ENCODE results near the gene ZIC4. TPM values are rescaled to one million over a fixed set of nuclear protein-coding genes. Genes with fewer than 3 reads are reported as not detected.

Gene ZIC4
- polyA plus RNA-seq, 3 donors, result 0.06 TPM; not detected in 2

DNA sequence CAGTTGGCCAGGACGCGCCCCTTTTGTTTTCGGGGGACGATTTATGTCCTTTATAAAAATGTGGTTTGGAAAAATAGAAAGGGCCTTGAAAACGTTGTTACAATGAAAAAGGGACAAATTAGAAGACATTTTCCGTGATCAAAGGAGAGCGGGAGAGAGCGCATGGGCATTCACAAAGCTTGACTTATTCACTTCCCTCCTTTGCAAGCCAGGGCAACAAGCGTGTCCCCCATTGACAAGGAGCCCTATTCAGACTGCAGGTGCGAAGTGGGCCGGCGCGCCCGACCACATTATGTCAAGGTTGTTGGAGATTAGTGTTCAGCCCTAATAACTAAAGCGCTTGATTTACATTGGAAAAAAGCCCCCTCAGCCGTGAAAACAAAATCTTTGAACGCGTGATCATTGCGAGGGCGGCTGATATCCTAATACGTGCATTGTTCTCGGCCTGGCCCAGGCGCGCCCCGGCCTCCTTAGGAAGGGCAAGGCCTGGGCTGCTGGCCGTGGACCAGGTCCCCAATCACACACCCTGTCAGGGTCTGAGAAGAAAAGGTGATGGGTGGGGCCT, 25.9 kb downstream of the ZIC4 start:
- DNase-seq (ENCODE audit: extremely low read depth in 1 of 11, low read depth in 9 of 11, low spot score in 4 of 11), result no peak

DNA sequence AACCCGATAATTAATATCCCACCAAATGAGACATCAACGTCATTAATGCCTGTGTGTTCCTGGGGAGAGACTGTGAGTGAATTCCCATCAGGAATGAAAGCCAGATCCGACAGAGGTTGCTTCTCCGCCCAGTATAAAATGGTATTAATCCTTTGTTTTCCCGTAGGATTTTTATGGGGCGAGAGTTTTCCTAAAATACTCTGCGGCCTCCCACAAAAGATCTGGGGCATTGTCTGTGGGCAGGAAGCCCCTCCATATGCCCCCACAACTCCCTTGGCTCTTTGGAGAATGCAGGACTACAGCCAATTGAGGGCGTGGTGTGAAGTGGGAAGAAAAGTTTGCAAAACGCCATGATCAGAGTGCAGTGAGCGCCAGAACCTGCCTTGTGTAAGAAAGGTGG, 26.7 kb downstream of the ZIC4 start:
- DNase-seq (ENCODE audit: extremely low read depth in 1 of 11, low read depth in 9 of 11, low spot score in 4 of 11), result no peak

DNA sequence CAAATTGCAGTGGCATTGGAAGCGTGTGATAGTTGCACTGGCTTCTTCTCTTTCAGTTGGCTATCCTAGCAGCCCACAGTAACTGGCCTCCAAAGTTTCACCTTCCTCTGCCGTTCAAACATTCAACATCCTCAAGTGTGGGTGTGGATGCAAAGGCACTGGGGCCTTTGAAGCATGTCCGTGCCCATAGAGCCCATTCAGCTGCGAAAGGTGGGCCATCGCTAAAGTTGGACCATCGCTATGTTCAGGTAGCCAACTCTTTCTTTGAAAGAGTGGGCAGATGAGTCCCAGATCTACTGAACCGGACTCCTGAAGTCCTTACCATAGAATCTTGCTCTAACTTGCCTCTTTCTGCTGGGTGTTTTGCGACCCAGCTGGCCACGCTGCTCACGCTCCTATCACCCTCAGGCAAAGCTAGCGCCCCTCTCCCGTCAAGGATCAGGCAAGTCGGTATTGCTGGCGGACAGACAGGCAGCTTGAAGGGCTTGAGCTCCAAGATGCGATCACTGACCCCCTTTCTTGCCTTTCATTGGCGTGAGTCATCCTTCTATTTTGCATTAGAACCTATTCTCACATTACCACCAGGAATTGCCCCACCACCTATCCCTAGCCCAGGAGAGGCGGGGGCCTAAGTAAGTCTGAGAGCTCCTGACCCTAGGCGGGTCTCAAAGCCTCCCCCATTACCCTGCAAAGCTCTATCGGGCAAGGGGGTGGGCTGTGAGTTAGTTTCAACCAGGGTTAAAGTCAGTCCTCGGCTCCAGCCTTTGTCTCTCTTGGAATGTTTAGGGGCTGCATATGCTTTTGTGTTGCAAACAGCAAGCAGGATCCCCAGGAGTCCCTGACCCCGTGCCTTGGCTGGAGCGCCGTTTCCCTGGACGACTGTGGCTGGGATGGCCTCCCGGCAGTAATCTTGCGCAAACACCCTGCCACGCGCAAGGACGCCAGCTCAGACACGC, 28.7 kb downstream of the ZIC4 start:
- DNase-seq (ENCODE audit: extremely low read depth in 1 of 11, low read depth in 9 of 11, low spot score in 4 of 11), result no peak

DNA sequence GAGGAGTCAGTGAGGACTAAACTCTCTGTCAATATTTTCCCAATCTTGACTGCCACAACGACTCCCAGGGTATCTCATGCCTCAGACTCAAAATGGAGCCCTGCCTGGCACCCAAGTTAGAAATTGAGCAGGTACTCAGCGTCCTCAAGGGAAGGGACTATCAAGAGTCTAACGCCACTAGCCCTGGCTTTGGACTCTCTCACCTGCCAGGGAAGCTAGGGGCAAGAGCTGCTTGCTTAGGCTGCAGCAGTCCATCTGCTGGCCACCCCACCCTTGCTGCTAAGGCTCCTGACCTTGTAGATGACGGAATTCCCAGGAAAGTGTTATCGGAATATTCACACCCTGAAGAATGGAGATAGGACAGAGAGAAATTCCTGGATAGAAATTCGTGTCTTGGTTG, 33.0 kb downstream of the ZIC4 start:
- no peak for DNase-seq (ENCODE audit: extremely low read depth in 1 of 11, low read depth in 9 of 11, low spot score in 4 of 11)

DNA sequence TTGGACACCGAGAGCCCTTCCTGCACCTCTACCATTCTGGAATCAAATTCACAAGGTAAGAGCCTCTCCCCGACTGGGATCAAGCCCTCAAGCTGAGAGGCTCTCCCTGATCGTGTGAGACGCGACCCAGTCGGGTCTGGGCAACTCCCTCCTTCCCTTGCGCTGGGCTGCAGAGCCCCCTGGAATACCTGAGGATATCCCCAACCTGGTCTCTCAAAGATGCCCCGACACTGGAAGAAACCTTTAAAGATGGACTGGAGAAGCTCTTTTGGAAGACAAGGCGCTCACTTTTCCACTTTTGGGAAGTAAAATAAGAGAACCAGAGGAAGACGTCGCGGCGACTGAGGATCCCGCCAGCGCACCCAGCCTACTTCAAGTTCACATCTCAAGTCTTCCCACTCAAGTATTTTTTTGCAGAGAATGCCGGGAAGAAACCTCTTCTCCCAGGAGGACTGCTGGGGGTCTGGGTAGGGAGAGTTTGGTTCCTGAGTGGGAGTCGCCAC, 33.8 kb downstream of the ZIC4 start:
- DNase-seq (ENCODE audit: extremely low read depth in 1 of 11, low read depth in 9 of 11, low spot score in 4 of 11), result no peak

DNA sequence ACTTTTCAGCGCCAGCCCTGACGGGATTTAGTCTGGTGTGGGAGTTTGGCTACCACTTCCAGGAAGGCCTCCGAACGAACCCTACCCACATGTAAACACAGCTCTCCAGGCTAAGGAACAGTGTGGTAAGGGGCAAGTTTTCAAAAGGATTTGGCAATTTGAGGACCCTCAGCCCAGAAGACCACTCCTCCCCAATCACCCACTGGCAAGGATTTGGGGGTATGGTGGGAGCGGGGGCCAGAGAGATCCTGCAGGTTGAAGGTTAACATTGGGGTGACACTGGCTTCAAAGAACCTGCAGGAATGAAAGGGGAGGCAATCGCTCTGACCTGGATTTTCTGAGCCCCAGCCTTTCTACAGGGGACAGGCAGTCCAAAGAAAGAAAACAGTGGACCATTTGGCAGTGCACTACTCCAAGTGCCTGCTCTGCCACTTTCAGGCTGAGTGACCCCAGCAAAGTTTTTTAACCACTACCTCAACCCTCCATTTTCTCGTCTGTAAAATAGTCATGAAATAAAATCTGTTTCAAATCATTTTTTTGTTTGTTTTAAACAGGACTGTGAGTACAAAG, 34.5 kb downstream of the ZIC4 start:
- DNase-seq (ENCODE audit: extremely low read depth in 1 of 11, low read depth in 9 of 11, low spot score in 4 of 11), result no peak

DNA sequence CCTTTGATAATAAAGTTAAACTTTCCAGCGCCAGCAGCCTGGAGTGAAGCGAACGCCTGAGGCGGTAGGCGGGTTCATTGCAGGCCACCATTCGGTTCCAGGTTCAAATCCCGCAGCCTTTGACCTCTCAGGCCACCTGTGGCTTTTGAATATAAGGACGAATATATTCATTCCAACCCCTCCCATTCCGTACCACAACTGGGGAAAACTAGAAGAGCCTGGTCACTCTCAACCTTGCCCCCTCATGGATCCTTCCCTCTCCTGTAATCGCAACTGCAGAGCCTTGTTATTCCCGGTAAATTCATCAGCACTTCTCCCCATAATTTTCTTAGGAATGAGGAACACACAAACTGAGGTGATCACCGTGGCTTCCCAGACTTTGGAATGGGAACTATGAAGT, 35.2 kb downstream of the ZIC4 start:
- no peak for DNase-seq (ENCODE audit: extremely low read depth in 1 of 11, low read depth in 9 of 11, low spot score in 4 of 11)

DNA sequence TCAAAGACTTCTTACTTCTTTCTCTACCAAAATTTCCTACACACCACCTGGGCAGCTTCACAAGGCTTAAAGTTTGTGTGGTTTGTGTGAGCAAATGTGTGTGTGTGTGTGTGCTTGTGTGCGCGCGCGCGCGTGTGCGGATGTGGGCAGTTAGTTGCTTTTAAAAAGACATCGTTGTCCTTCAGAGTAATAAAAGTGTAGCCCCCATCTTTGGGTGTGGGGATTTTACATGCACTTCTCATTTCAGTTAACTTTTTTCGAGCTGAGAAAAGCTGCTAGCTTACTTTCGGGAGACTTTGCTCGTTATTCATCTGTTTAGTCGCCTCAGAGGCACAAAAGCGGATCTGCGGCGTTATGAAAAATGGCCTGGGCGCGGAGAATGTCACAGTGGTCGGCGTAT, 36.0 kb downstream of the ZIC4 start:
- DNase-seq (ENCODE audit: extremely low read depth in 1 of 11, low read depth in 9 of 11, low spot score in 4 of 11), result no peak

DNA sequence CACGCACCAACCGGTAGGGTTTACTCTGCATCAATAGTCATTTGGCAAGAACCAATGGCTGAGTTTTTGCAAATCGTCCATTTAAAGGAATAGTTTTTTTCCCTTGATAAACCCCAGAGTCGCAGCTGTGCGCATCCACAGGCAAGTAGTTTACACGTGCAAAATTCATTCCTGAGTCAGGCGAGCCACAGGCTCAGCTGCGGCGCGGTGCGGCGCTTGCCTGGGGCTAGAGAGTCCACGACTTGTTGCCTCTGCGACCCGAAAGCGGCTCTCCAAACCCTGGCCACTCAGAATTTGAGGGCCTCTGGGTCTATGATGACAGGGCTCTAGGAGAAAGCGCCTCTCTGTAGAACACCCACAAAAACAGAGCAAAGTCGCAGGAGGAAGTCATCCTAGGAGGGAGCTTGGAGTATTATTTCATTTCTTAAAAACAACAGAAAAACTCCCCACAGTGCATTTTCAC, 36.7 kb downstream of the ZIC4 start:
- DNase-seq (ENCODE audit: extremely low read depth in 1 of 11, low read depth in 9 of 11, low spot score in 4 of 11), result no peak

DNA sequence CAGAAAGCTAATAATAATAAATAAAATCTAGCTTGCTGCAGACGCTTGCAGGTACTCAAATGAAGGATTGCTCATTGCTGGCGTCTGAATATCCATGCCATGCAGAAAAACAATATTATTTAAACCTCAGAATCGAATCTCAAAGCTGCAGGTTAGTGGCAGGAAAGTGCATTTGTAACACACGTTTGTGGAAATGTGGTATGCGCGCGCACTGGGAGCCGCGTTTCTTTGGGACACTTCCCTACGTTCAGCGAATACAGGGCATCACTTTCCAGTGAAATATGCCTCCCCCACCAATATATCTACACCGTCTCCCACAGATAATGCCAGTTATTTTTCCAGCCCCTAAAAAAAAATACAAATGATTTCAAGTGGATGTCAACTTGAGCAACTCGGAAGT, 37.1 kb downstream of the ZIC4 start:
- no peak for DNase-seq (ENCODE audit: extremely low read depth in 1 of 11, low read depth in 9 of 11, low spot score in 4 of 11)

DNA sequence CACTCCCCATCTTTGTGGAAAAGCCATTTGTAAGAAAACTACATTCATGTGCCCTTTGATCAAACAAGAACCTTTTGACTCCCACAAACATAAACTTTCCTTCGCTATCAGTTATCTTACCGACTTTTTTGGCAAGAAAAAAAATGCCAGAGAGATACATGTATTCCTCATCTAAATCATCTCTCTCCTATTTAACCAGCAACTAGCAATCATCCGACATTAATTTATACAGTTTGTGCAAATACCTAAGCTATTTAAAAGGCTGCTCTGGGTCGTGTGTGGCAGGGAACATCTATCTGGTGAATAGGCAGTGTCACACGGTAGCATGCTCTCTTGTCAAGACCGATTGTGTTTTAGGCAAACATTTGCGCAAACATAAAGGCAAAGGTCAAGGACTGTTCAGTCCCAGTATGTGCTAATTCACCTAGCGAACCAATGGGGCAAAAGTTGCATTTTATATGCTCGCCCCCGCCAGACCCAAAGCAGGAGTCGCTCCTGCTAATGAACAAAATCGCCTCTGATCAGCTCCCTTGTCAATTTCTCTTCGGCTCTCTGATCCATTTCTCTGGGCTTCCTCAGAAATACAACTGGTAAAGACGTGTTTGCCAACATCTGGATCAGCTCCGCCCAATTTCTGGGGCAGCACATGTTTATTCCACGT, 37.7 kb downstream of the ZIC4 start:
- no peak for DNase-seq (ENCODE audit: extremely low read depth in 1 of 11, low read depth in 9 of 11, low spot score in 4 of 11)

DNA sequence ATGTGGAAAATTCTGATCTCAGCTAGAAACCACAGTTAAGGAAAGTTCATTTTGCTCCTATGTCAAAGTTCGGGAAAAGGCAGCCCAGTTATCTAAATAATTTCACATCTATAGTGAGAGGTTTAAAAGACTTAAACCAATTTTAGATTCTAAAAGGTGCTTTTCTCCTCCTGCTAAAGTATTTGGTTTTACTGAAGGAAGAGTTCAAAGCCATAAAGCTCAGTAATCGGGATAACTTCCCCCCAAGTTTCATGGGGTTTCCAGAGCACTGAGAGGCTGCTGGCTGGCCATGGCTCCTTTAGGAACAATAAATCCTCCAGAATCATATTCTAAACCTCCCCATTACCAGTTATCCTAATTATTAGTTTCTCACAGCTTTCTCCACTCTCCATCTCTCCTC, 38.2 kb downstream of the ZIC4 start:
- DNase-seq (ENCODE audit: extremely low read depth in 1 of 11, low read depth in 9 of 11, low spot score in 4 of 11), result no peak

DNA sequence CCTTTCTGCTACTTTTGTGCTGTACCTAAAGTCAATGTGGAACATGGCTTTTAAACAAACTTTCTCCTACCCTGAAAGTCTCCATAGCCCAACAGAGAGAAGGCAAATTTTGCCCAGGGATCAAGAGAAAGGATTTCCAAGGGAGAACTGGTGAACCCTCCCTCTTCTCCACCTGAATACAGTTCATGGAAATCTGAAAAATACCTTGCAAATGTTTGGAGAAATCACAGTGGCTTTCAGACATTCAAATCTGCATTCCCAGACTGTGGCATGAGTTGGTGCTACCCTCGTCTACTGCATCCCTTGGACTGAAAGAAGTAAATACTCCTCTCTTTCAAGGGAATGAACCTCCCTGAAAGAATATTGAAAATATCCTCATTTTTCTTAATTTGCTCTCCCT, 38.7 kb downstream of the ZIC4 start:
- no peak for DNase-seq (ENCODE audit: extremely low read depth in 1 of 11, low read depth in 9 of 11, low spot score in 4 of 11)

DNA sequence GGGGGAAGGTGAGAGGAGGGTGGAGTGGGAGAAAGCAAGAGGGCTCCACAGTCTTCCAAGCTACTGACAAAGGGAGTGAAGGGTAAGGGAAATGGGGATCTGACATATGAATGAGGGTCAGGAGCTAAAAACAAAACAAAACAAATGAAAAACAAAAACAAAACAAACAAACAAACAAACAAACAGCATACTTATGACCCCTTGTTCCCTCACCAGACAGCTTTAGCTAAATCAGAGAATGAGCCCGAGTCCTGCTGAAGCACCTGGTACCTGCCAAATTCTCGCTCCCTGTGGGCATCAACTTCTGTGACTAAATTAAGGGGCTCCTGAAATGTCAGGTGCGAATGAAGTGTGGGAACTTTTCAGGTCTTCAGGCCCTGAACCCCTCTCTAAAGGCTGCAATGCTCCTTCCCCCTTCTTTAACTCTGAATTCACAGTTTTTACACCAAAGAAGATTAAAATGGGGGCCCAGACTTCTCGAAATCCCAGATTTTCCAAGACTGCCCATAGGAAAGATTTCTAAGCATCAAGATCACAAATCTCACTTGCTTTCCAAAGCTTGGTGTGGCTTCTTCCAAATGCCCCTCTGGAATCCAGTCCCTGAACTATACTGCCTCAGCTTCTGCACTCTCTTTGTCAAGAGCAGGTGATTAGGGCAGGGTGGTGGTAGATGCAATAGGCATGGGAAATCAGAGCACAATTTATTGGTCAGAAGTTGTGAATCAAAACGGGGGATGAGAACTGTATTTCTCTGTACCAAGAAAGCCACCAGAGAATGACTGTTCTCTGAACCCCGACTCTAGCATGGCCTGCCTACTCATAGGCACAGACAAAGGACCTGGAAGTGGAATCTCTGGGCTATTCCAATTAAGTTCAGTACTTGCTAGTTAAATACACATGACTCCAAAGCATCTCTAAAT, 40.9 kb downstream of the ZIC4 start:
- DNase-seq (ENCODE audit: extremely low read depth in 1 of 11, low read depth in 9 of 11, low spot score in 4 of 11), result no peak

DNA sequence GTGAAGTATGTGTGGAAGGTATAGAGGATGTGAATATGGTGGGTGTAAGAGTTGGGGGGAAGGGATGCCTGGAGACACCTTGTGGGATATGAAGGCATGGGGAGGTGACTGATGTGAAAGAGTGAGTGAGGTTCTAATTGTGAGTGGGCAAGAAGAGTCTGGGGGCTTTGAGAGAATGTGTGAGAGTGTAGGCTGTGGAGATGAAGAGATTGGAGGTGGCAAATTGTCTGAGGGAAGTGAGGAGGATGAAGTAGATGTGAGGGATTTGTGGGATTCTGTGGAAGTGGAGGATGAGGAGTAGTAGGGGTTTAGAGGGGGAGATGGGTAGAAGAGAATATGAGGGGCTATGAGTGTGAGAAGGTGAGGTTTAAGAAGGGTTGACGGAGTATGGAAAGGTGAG, 41.6 kb downstream of the ZIC4 start:
- no peak for DNase-seq (ENCODE audit: extremely low read depth in 1 of 11, low read depth in 9 of 11, low spot score in 4 of 11)

DNA sequence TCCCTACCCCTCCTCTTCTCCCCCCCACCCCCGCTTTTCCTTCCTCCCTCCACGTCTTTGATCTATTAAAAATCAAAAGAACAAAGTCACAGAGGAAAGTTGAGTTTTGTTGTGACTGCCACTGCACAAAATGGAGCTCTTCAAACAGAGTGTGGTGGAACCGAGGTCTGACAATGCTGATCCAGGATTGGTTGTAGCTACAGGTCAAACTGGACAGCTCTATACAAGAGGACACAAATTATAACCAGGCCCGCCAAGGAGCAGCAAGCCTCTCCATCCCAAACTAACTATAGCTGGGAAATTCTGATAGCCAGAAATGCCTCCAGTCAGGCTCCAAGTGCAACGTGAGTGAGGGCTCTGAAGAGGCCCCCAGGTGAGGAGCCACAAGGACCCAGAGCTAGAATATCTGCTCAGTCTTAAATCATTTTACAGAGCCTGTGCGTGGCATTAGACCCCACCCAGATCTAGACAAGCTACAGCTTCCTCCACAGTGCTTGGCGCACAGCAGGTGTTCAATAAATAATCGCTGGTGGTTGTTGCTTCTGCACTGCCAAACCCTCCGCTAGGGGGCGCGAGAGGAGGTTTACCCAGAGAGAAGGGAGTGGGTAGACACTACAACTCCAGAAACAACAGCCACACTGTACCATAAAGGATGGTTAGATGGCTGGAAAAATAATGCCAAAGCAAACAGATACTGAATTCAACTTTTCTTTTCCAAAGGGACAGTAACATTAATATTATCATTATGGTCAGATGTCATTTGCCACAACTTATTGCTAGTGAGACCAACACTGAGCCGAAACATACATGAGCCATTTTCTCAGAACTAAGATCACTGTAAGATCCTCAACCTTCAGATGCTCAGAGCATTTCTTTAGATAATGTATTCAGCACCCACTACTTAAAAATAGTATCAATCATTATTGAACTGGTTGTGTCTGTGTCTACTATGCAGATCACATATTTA, 44.6 kb downstream of the ZIC4 start:
- DNase-seq (ENCODE audit: extremely low read depth in 1 of 11, low read depth in 9 of 11, low spot score in 4 of 11), result no peak

DNA sequence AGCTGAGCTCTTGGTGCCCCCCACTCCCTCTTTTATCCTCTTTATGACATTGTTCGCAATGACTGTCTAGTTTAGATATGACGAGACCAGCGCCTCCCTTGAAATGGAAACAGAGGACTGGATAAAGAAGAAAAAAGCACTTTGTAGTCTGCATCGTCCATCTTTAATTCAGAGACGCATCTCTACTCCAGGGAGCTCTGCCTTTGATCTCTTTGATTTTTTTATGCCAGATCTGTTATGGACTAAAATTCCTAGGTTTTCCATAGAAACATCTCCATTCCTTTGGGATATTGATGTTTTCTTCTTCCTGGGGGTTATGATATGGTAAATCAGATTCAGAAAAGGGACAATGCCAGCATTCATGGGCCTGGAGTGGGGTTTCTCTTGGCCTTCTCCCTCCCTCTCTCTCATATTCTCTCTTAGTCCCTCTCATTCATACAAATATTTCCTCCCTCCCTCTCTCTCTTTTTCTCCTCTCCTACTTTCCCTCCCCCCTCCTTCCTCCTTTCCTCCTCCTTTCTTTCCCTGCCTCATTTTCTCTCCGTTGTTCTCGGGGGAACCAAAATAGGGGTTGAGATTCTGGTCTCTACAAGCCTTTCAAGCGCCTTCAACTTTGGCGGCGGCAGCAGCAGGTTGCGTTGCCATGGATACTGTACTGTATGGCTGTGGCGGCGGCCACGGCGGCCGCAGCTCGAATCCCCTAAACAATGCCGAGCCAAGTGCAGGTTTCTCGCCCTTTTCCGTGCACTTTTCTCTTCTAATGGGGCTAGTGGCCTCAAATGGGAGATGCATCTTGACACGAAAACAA, 45.5 kb downstream of the ZIC4 start:
- no peak for DNase-seq (ENCODE audit: extremely low read depth in 1 of 11, low read depth in 9 of 11, low spot score in 4 of 11)
